Spleen (tissue), 7 donors: ENCODE results near the gene NOTCH3.

ENCODE experiments used
- CTCF ChIP-seq, 11 experiments: fragments of 200-600 bp in 7 of 11; fragments of 450-650 bp in 4 of 11; sonication (generic) in 4 of 11; IDR thresholded peaks in 8 of 11; conservative IDR thresholded peaks in 3 of 11; 1 replicate in 7 of 11; 2 replicates in 4 of 11; pipeline versions ENCODE4 v1.4.0 to v1.8.0; 2016 to 2021; ENCODE audit warnings: antibody characterized with exemption in 11 of 11, inconsistent platforms in 4 of 11, mild to moderate bottlenecking in 1 of 11
- POLR2A ChIP-seq, 3 donors: fragments of 450-650 bp; IDR thresholded peaks; one replicate each; pipeline ENCODE4 v1.5.1; 2017; ENCODE audit warnings: antibody characterized with exemption in 3 of 3, mild to moderate bottlenecking in 1 of 3
- POLR2AphosphoS5 ChIP-seq, 3 donors: sonication (generic); formaldehyde crosslinking; IDR thresholded peaks; one replicate each; pipeline ENCODE4 v1.5.1; 2017; ENCODE audit warnings: antibody characterized with exemption in 3 of 3
- donor health status: DM: no; HTN: no; CAD: no; lungs with moderate emphysema.
- donor health status: DM: no; HTN: no; CAD: no.
- donor health status: DM: no; HTN: no; CAD: no.

- TF ChIP-seq CTCF (IDR thresholded peaks at IDR 0.05 in 8 of 11, conservative IDR thresholded peaks at IDR 0.05 in 3 of 11) (no peak), POLR2A (IDR thresholded peaks at IDR 0.05) (no peak), POLR2AphosphoS5 (IDR thresholded peaks at IDR 0.05) (peak in 2 of 3 donors; percentile 24 to 52)
Measured at GRCh38 chr19:15248648-15249527, 48.1 kb upstream of the NOTCH3 start.
